Neural cell (in vitro differentiated cells): ENCODE data around the gene CCNL2.

Experiments used
- CTCF ChIP-seq: fragments of 450-650 bp; IDR thresholded peaks from 2 replicates; pipeline ENCODE4 v1.5.1; 2014; ENCODE audit warnings: antibody characterized with exemption, mild to moderate bottlenecking, moderate library complexity; ENCODE audit not compliant: poor library complexity, severe bottlenecking
- EP300 ChIP-seq: fragments of 450-650 bp; conservative IDR thresholded peaks from 2 replicates; pipeline ENCODE4 v1.6.1; 2014; ENCODE audit warnings: antibody characterized with exemption, mild to moderate bottlenecking, moderate library complexity; ENCODE audit not compliant: poor library complexity, severe bottlenecking
- EZH2 ChIP-seq: fragments of 200-600, 300-800 bp; shearing (Covaris generic), sonication (generic); IDR thresholded peaks from 2 replicates; pipeline ENCODE4 v1.6.1; 2014; ENCODE audit warnings: antibody characterized with exemption, low read length, borderline replicate concordance, mild to moderate bottlenecking; ENCODE audit not compliant: insufficient read depth, poor library complexity, severe bottlenecking
- POLR2AphosphoS5 ChIP-seq: IDR thresholded peaks from 2 replicates; pipeline ENCODE4 v1.6.1; 2012
- RAD21 ChIP-seq: fragments of 450-650 bp; conservative IDR thresholded peaks from 2 replicates; pipeline ENCODE4 v1.6.1; 2014; ENCODE audit warnings: antibody characterized with exemption, mild to moderate bottlenecking, moderate library complexity
- REST ChIP-seq: IDR thresholded peaks from 2 replicates; pipeline ENCODE4 v1.6.1; 2012; ENCODE audit warnings: borderline replicate concordance
- TAF1 ChIP-seq: IDR thresholded peaks from 2 replicates; pipeline ENCODE4 v1.6.1; 2012; ENCODE audit warnings: low read depth

DNA sequence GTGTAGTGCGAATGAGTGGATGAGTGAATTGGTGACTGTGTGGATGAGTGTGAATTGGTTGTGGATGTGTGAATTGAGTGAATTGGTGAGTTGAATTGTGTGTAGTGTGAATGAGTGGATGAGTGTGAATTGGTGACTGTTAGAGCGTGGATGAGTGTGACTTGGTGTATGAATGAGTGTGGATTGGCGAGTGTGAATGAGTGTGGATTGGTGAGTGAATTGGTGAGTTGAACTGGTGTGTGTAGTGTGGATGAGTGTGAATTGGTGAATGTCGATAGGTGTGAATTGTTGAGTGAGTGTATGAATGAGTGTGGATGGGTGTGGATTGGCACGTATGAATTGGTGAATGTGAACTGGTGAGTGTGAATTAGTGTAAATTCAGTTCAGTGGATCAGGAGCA, 31.8 kb downstream of the CCNL2 start:
- TF ChIP-seq REST (no peak), CTCF (no peak), EZH2 (no peak), POLR2AphosphoS5 (no peak), EP300 (no peak), TAF1 (no peak), RAD21 (no peak)
